Neutrophil (primary cell): Measurements from ENCODE around the gene ADIG.

Experiments used
- H3K27ac ChIP-seq: fragments of 200-600 bp; sonication (generic); 2 replicates; pipeline ENCODE4 v1.5.1; 2016; ENCODE audit warnings: mild to moderate bottlenecking, moderate library complexity
- H3K27me3 ChIP-seq: fragments of 200-600 bp; sonication (generic); 2 replicates; pipeline ENCODE4 v1.6.0; 2016; ENCODE audit warnings: mild to moderate bottlenecking
- H3K36me3 ChIP-seq: fragments of 200-600 bp; sonication (generic); 2 replicates; pipeline ENCODE4 v1.5.1; 2017
- H3K4me1 ChIP-seq, 2 experiments: fragments of 200-600 bp in 1 of 2; sonication (generic) in 1 of 2; 1 replicate in 1 of 2; 2 replicates in 1 of 2; pipeline versions ENCODE4 v1.5.1 to v1.6.1; 2013 to 2016; ENCODE audit warnings: low read depth in 1 of 2, low read length in 1 of 2, mild to moderate bottlenecking in 1 of 2, moderate library complexity in 1 of 2; ENCODE audit not compliant: control insufficient read depth in 1 of 2, insufficient read depth in 1 of 2
- H3K4me3 ChIP-seq, 2 experiments: fragments of 200-600 bp in 1 of 2; sonication (generic) in 1 of 2; 1 replicate in 1 of 2; 2 replicates in 1 of 2; pipeline ENCODE4 v1.5.1; 2013 to 2016; ENCODE audit warnings: low read depth in 1 of 2, low read length in 1 of 2, mild to moderate bottlenecking in 1 of 2, moderate library complexity in 1 of 2
- H3K9me3 ChIP-seq: fragments of 200-600 bp; sonication (generic); 2 replicates; pipeline ENCODE4 v1.5.1; 2016
- TF ChIP-seq, protein P1 (sequence below): fragments of 200-600 bp; sonication (generic); IDR thresholded peaks from 2 replicates; pipeline ENCODE4 v1.5.1; 2016; ENCODE audit warnings: antibody characterized with exemption

ADIG gene

DNA sequence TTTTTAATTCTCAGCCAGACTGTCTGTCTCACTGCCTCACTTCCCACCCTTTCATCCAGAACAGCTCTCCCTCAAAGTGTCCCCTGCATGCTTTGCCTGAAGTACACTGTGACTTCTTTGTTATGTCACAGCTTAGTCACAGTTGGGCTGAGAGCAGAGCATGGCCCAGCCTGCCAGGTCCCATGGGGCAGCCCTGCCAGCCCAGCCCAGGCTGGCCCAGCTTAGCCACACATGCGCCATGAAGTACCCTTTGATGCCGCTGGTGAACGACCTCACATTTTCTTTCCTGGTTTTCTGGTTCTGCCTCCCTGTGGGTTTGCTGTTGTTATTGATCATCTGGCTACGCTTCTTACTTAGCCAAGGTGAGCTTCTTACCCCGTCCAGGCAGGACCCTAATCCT lies at the start of gene ADIG:
Gene ADIG, plus strand, starts transcription at position 185 of the 400 bp plus-strand sequence. Its CDS starts 54 bp downstream, at position 239.
- TF ChIP-seq, protein P1, sequence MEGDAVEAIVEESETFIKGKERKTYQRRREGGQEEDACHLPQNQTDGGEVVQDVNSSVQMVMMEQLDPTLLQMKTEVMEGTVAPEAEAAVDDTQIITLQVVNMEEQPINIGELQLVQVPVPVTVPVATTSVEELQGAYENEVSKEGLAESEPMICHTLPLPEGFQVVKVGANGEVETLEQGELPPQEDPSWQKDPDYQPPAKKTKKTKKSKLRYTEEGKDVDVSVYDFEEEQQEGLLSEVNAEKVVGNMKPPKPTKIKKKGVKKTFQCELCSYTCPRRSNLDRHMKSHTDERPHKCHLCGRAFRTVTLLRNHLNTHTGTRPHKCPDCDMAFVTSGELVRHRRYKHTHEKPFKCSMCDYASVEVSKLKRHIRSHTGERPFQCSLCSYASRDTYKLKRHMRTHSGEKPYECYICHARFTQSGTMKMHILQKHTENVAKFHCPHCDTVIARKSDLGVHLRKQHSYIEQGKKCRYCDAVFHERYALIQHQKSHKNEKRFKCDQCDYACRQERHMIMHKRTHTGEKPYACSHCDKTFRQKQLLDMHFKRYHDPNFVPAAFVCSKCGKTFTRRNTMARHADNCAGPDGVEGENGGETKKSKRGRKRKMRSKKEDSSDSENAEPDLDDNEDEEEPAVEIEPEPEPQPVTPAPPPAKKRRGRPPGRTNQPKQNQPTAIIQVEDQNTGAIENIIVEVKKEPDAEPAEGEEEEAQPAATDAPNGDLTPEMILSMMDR, result no peak
- no peaks in the 10 kb centered on the region for H3K4me1 ChIP-seq
- no peak within 1 kb of the TSS for H3K4me3 ChIP-seq
- H3K9me3 ChIP-seq, result no peaks in the 10 kb centered on the region
- peaks cover 35% of the 10 kb centered on the region for H3K27me3 ChIP-seq
- peaks cover 18% of the 10 kb centered on the region for H3K36me3 ChIP-seq
- no peak within 1 kb of the TSS for H3K27ac ChIP-seq

DNA sequence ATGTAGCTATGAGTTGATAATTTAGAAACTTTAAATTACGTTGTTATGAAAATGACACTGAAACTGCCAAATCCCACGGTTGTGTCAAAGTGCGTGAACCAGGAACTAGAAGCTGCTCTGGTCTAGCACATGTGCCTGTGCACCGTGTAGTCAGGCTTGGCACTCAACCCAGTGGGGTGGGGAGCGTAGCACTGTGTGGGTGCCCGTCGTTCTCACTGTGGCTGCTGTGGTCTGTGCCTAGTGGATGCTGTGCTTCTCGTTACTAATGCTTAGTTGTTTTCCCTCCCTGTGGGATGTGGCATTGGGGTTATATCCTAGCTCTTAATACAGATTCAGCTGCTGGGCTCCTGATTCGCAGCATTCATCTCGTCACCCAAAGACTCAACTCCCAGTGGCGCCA lies 46.2 kb upstream of the ADIG start:
- no peaks in the 10 kb centered on the region for H3K4me1 ChIP-seq
- no peak overlapping the region for H3K27ac ChIP-seq
- TF ChIP-seq, protein P1, result no peak
- H3K36me3 ChIP-seq, result peaks cover 89% of the 10 kb centered on the region
- H3K27me3 ChIP-seq, result no peaks in the 10 kb centered on the region
- no peaks in the 10 kb centered on the region for H3K9me3 ChIP-seq
- no peak overlapping the region for H3K4me3 ChIP-seq

DNA sequence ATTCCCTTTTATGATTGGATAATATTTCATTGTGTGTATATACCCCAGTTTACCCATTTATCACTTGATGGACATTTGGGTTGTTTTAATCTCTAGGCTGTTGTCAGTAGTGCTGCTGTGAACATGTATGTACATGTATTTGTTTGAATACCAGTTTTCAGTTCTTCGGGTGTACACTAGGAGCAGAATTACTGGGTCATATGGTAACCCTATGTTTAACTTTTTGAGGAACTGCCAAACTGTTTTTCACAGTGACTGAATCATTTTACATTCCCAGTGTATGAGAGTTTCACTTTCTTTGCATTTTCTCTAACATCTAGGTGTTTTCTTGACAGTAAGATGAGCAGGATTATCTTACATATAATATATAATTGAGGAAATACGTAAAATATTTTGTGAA lies 44.7 kb upstream of the ADIG start:
- H3K9me3 ChIP-seq, result no peaks in the 10 kb centered on the region
- no peak overlapping the region for H3K27ac ChIP-seq
- TF ChIP-seq, protein P1, result no peak
- H3K36me3 ChIP-seq, result peaks cover 95% of the 10 kb centered on the region
- no peaks in the 10 kb centered on the region for H3K4me1 ChIP-seq
- no peaks in the 10 kb centered on the region for H3K27me3 ChIP-seq
- no peak overlapping the region for H3K4me3 ChIP-seq

DNA sequence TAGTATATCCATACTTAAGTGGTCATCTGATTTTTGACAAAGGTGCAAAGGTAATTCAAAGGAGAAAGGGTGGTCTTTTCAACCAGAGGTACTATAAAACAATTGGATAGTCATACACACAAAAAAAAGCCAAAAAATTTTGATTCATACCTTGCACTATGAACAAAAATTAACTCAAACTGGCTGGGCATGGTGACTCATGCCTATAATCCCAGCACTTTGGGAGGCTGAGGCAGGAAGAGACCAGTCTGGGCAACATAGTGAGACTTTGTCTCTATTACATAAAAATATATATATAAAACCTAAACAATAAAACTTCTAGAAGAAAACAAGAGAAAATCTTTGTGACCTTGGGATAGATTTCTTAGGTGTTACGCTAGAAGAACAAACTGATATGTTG lies 43.8 kb upstream of the ADIG start:
- Histone ChIP-seq H3K27ac (no peak overlapping the region), H3K4me1 (no peaks in the 10 kb centered on the region), H3K36me3 (peaks cover 95% of the 10 kb centered on the region), H3K9me3 (no peaks in the 10 kb centered on the region), H3K27me3 (no peaks in the 10 kb centered on the region), H3K4me3 (no peak overlapping the region)
- TF ChIP-seq, protein P1, result no peak

DNA sequence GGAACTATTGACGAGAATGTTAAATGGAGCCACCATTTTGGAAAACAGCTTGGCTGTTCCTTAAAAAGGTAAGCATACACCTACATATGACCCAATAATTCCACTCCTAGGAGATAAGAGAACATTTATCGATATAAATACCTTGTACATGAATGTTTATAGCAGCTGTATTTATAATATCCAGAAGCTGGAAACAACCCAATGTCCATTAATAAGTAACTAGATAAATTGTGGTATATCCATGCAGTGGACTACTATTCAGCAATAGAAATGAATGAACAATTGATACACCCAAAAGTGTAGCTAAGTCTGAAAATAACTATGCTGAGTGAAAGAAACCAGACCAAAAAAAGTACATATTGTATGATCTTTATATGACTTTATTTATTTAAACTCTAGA lies 42.2 kb upstream of the ADIG start:
- Histone ChIP-seq H3K36me3 (peaks cover 95% of the 10 kb centered on the region), H3K4me1 (no peaks in the 10 kb centered on the region), H3K27me3 (no peaks in the 10 kb centered on the region), H3K9me3 (no peaks in the 10 kb centered on the region), H3K27ac (no peak overlapping the region), H3K4me3 (no peak overlapping the region)
- TF ChIP-seq, protein P1, result no peak
